ENCODE results near the gene TMCC2. TPM values are rescaled to one million over a fixed set of nuclear protein-coding genes. Genes with fewer than 3 reads are reported as not detected.

The TMCC2 gene
- total and polyA plus RNA-seq, 2 of the 8 experiments (the other 6 are each of a cell fraction or from before 2014, with no cell fraction given) = 6.7 to 6.8 TPM

DNA sequence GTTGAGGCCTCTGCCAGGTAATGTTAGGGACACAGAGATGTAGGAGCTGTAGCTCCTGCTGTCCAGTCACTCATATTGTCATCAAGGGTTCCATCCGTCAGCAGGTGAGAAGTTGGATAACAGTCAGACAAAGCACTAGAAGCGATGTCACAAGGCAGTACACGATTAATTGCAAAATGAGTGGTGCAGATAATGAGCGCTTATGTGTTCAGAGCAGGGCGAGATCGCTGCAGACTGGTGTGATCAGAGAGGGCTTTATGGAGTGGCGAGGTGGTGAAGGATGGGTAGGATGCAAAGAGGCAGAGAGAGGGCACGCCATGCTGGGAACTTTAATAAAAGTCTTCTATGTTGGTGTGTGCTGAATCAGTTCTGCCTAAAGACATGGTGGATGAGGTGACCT, 8.8 kb downstream of the TMCC2 start:
- H3K79me2 ChIP-seq (ENCODE audit: control insufficient read depth in 1 of 2, insufficient read depth in 2 of 2, low read length in 2 of 2) = no peaks in the 10 kb centered on the region
- no peaks in the 10 kb centered on the region for H3K4me1 ChIP-seq (replicated peaks in 1 of 4; ENCODE audit: control insufficient read depth in 3 of 4, insufficient read depth in 4 of 4, low read length in 3 of 4)
- 89% methylated on average over 8 of the region's 8 CpGs; no CpG with 5 or more reads in 1 of the 2 experiments for WGBS, 2 experiments (ENCODE audit: extremely low coverage in 1 of 2, insufficient coverage in 1 of 2, insufficient read length in 1 of 2, insufficient replicate concordance in 2 of 2, low coverage in 1 of 2, low lambda C conversion rate in 2 of 2, missing lambda C conversion rate in 1 of 2)
- H3K23ac ChIP-seq (ENCODE audit: insufficient read length) = no peak overlapping the region
- H4K8ac ChIP-seq (ENCODE audit: extremely low read depth, insufficient read depth, low read length) = no peak overlapping the region
- H3K18ac ChIP-seq (ENCODE audit: extremely low read depth, low read length) = no peak overlapping the region
- H3K9me3 ChIP-seq (ENCODE audit: insufficient read depth in 2 of 2, low read depth in 1 of 2, low read length in 1 of 2) = no peaks in the 10 kb centered on the region
- H2AFZ ChIP-seq (ENCODE audit: low read length) = no peak overlapping the region
- no peak overlapping the region for H3K56ac ChIP-seq (replicated peaks; ENCODE audit: insufficient read length, low read depth, low read length)
- H3K4me2 ChIP-seq (ENCODE audit: insufficient read depth in 1 of 2, low read depth in 2 of 2, low read length in 2 of 2) = no peak overlapping the region
- POLR2A ChIA-PET (ENCODE audit: partially characterized antibody) = interaction anchor here (1.4 kb wide), 1 partner anchor 11 kb away, joined by 3 read pairs; no protein-coding TSS in a partner anchor
- TF ChIP-seq MAFK (IDR thresholded peaks at IDR 0.05; ENCODE audit: low read depth, low read length) = no peak
- H2BK120ac ChIP-seq (replicated peaks; ENCODE audit: low read depth, low read length) = no peak overlapping the region
- no peak overlapping the region for H2BK12ac ChIP-seq (ENCODE audit: low read depth, low read length)
- no peaks in the 10 kb centered on the region for H3K23me2 ChIP-seq (ENCODE audit: low read depth, low read length)
- H3K27me3 ChIP-seq (replicated peaks in 1 of 4; ENCODE audit: control insufficient read depth in 3 of 4, extremely low read depth in 1 of 4, insufficient read depth in 3 of 4, low read length in 3 of 4) = no peaks in the 10 kb centered on the region
- H3K79me1 ChIP-seq (ENCODE audit: low read depth, low read length) = 0 out of 2 replicates have a peak, but pooled peaks cover 2% of the 10 kb centered on the region
- CTCF ChIA-PET (ENCODE audit: partially characterized antibody) = interaction anchor here (1.3 to 40.8 kb wide), 2 partner anchors 23 to 88 kb away, joined by 3 to 1035 read pairs; no protein-coding TSS in a partner anchor
- no peak overlapping the region for H3K9ac ChIP-seq (replicated peaks in 1 of 4; ENCODE audit: extremely low read depth in 1 of 4, low read depth in 3 of 4, low read length in 3 of 4)
- no peak for DNase-seq (ENCODE audit: low read depth in 1 of 2, low spot score in 2 of 2)
- no peak for FAIRE-seq
- H3K4me3 ChIP-seq (ENCODE audit: extremely low read depth in 1 of 4, insufficient read depth in 2 of 4, low read depth in 3 of 4, low read length in 4 of 4) = no peak overlapping the region
- H3K14ac ChIP-seq (ENCODE audit: insufficient read length) = no peak overlapping the region
- no peak overlapping the region for H3K4ac ChIP-seq (replicated peaks; ENCODE audit: insufficient read length, low read depth, low read length)
- no peak overlapping the region for H3K27ac ChIP-seq (ENCODE audit: low read depth, low read length)
- peaks cover 0 to 1% of the 10 kb centered on the region in 2 experiments for H4K20me1 ChIP-seq (replicated peaks in 1 of 2; ENCODE audit: control insufficient read depth in 1 of 2, insufficient read depth in 2 of 2, low read length in 2 of 2)
- H4K5ac ChIP-seq (ENCODE audit: insufficient read length, low read depth, low read length) = no peak overlapping the region
- H2AK5ac ChIP-seq (ENCODE audit: low read depth, low read length) = no peak overlapping the region
- peaks cover 0 to under 1% (median 0%) of the 10 kb centered on the region in 4 experiments; a peak in 1 of 8 replicates for H3K36me3 ChIP-seq (ENCODE audit: control insufficient read depth in 2 of 4, insufficient read depth in 4 of 4, low read length in 3 of 4)
- H2BK5ac ChIP-seq (ENCODE audit: low read depth, low read length) = no peak overlapping the region
- no peak overlapping the region for H4K91ac ChIP-seq (replicated peaks; ENCODE audit: insufficient read length, low read length)
- no peak overlapping the region for H2BK15ac ChIP-seq (ENCODE audit: low read length)
- H2BK20ac ChIP-seq (ENCODE audit: low read length) = no peak overlapping the region

Measured in H1 (cell line).